ENCODE results near the gene APOD. TPM values are rescaled to one million over a fixed set of nuclear protein-coding genes. Genes with fewer than 3 reads are reported as not detected.
"Not testable (repeated sequence)": the region's sequence is repeated elsewhere in the genome, so short reads cannot be mapped to it uniquely, and the experiment has no call there.

APOD gene
- total and polyA plus RNA-seq, 2 donors from 2014 or later: 12.9 to 24.4 TPM

GRCh38 chr3:195622012-195622411 lies 38.3 kb upstream of the APOD start:
- H3K27ac ChIP-seq (ENCODE audit: low read depth in 2 of 2, low read length in 2 of 2); H3K27me3 ChIP-seq (ENCODE audit: control insufficient read depth, insufficient read depth, low read length); H3K9me3 ChIP-seq (ENCODE audit: control insufficient read depth in 2 of 3, insufficient read depth in 1 of 3, low read length in 3 of 3); H3K36me3 ChIP-seq (ENCODE audit: control insufficient read depth in 2 of 3, insufficient read depth in 3 of 3, low read length in 3 of 3); H3K4me1 ChIP-seq (ENCODE audit: control insufficient read depth in 2 of 3, insufficient read depth in 2 of 3, low read depth in 1 of 3, low read length in 3 of 3); H3K9ac ChIP-seq (ENCODE audit: low read length in 3 of 3); FAIRE-seq; H3K4me3 ChIP-seq (ENCODE audit: low read length in 3 of 3); intact Hi-C loops (cut with DNase I): not testable (repeated sequence)
- peak in 1 of 5 donors; percentile 39 for DNase-seq

GRCh38 chr3:195621095-195621494 lies 37.4 kb upstream of the APOD start:
- H3K9ac ChIP-seq (ENCODE audit: low read length in 3 of 3); H3K4me1 ChIP-seq (ENCODE audit: control insufficient read depth in 2 of 3, insufficient read depth in 2 of 3, low read depth in 1 of 3, low read length in 3 of 3); H3K36me3 ChIP-seq (ENCODE audit: control insufficient read depth in 2 of 3, insufficient read depth in 3 of 3, low read length in 3 of 3); H3K4me3 ChIP-seq (ENCODE audit: low read length in 3 of 3); FAIRE-seq; DNase-seq; H3K27ac ChIP-seq (ENCODE audit: low read depth in 2 of 2, low read length in 2 of 2); intact Hi-C loops (cut with DNase I); H3K9me3 ChIP-seq (ENCODE audit: control insufficient read depth in 2 of 3, insufficient read depth in 1 of 3, low read length in 3 of 3); H3K27me3 ChIP-seq (ENCODE audit: control insufficient read depth, insufficient read depth, low read length): not testable (repeated sequence)

- H3K36me3 ChIP-seq (ENCODE audit: control insufficient read depth in 2 of 3, insufficient read depth in 3 of 3, low read length in 3 of 3); intact Hi-C loops (cut with DNase I); FAIRE-seq: not testable (repeated sequence)
Measured at GRCh38 chr3:195620476-195620875, 36.7 kb upstream of the APOD start.

GRCh38 chr3:195619591-195620369 lies 36.0 kb upstream of the APOD start:
- H3K27ac ChIP-seq (ENCODE audit: low read depth in 2 of 2, low read length in 2 of 2); H3K36me3 ChIP-seq (ENCODE audit: control insufficient read depth in 2 of 3, insufficient read depth in 3 of 3, low read length in 3 of 3); FAIRE-seq; H3K9me3 ChIP-seq (ENCODE audit: control insufficient read depth in 2 of 3, insufficient read depth in 1 of 3, low read length in 3 of 3); H3K4me1 ChIP-seq (ENCODE audit: control insufficient read depth in 2 of 3, insufficient read depth in 2 of 3, low read depth in 1 of 3, low read length in 3 of 3); H3K4me3 ChIP-seq (ENCODE audit: low read length in 3 of 3); H3K27me3 ChIP-seq (ENCODE audit: control insufficient read depth, insufficient read depth, low read length); H3K9ac ChIP-seq (ENCODE audit: low read length in 3 of 3); intact Hi-C loops (cut with DNase I): not testable (repeated sequence)
- peak in 1 of 5 donors; percentile 64 for DNase-seq

More at GRCh38 chr3:195620476-195620875, 36.7 kb upstream of the APOD start:
- DNase-seq; H3K4me3 ChIP-seq (ENCODE audit: low read length in 3 of 3); H3K27me3 ChIP-seq (ENCODE audit: control insufficient read depth, insufficient read depth, low read length); H3K9ac ChIP-seq (ENCODE audit: low read length in 3 of 3); H3K9me3 ChIP-seq (ENCODE audit: control insufficient read depth in 2 of 3, insufficient read depth in 1 of 3, low read length in 3 of 3); H3K4me1 ChIP-seq (ENCODE audit: control insufficient read depth in 2 of 3, insufficient read depth in 2 of 3, low read depth in 1 of 3, low read length in 3 of 3); H3K27ac ChIP-seq (ENCODE audit: low read depth in 2 of 2, low read length in 2 of 2): not testable (repeated sequence)

- FAIRE-seq; H3K4me3 ChIP-seq (ENCODE audit: low read length in 3 of 3); H3K4me1 ChIP-seq (ENCODE audit: control insufficient read depth in 2 of 3, insufficient read depth in 2 of 3, low read depth in 1 of 3, low read length in 3 of 3); intact Hi-C loops (cut with DNase I); H3K9me3 ChIP-seq (ENCODE audit: control insufficient read depth in 2 of 3, insufficient read depth in 1 of 3, low read length in 3 of 3); H3K27ac ChIP-seq (ENCODE audit: low read depth in 2 of 2, low read length in 2 of 2); H3K9ac ChIP-seq (ENCODE audit: low read length in 3 of 3); H3K27me3 ChIP-seq (ENCODE audit: control insufficient read depth, insufficient read depth, low read length); H3K36me3 ChIP-seq (ENCODE audit: control insufficient read depth in 2 of 3, insufficient read depth in 3 of 3, low read length in 3 of 3): not testable (repeated sequence)
- peak in 4 of 5 donors; percentile 53 to 82 (median 62) for DNase-seq
Measured at GRCh38 chr3:195617784-195618659, 34.3 kb upstream of the APOD start.

- H3K9me3 ChIP-seq (ENCODE audit: control insufficient read depth in 2 of 3, insufficient read depth in 1 of 3, low read length in 3 of 3); H3K9ac ChIP-seq (ENCODE audit: low read length in 3 of 3); H3K27ac ChIP-seq (ENCODE audit: low read depth in 2 of 2, low read length in 2 of 2); H3K4me1 ChIP-seq (ENCODE audit: control insufficient read depth in 2 of 3, insufficient read depth in 2 of 3, low read depth in 1 of 3, low read length in 3 of 3); DNase-seq; H3K27me3 ChIP-seq (ENCODE audit: control insufficient read depth, insufficient read depth, low read length); intact Hi-C loops (cut with DNase I); H3K36me3 ChIP-seq (ENCODE audit: control insufficient read depth in 2 of 3, insufficient read depth in 3 of 3, low read length in 3 of 3); FAIRE-seq: not testable (repeated sequence)
- peak overlapping the region in 1 of 3 donors; percentile 33 for H3K4me3 ChIP-seq (ENCODE audit: low read length in 3 of 3)
Measured at GRCh38 chr3:195617134-195617533, 33.4 kb upstream of the APOD start.

All from kidney (tissue), 11 donors.